Measurements from ENCODE around the gene RCBTB2. TPM values are rescaled to one million over a fixed set of nuclear protein-coding genes. Genes with fewer than 3 reads are reported as not detected.

RCBTB2 gene
- total and polyA plus RNA-seq, 2 donors (not counting 3 experiments of a cell fraction or from before 2014, with no cell fraction given): 10.7 to 12.6 TPM

GRCh38 chr13:48488995-48489394 is 43.9 kb downstream of the RCBTB2 start:
- intact Hi-C loops (cut with micrococcal nuclease): no loop called here
- CTCF ChIA-PET: no interaction called here
- H3K79me2 ChIP-seq (ENCODE audit: control insufficient read depth, insufficient read depth, low read length): no peaks in the 10 kb centered on the region
- no peaks in the 10 kb centered on the region for H3K9me1 ChIP-seq (replicated peaks; ENCODE audit: control insufficient read depth, extremely low read depth, insufficient read depth, low read length)
- no peak overlapping the region for H3K9ac ChIP-seq (replicated peaks; ENCODE audit: extremely low read depth, insufficient read depth, low read length)
- TSS peak; percentile 12 for BruUV-seq (replicated peaks)
- H3K4me3 ChIP-seq (replicated peaks in 1 of 3; ENCODE audit: insufficient read depth in 1 of 3, low read depth in 1 of 3, low read length in 3 of 3): no peak overlapping the region
- no peaks in the 10 kb centered on the region for H3K36me3 ChIP-seq (ENCODE audit: control insufficient read depth in 2 of 2, extremely low read depth in 1 of 2, insufficient read depth in 2 of 2, low read length in 2 of 2)
- H3K27me3 ChIP-seq (ENCODE audit: control insufficient read depth in 2 of 2, insufficient read depth in 2 of 2, low read length in 2 of 2): no peaks in the 10 kb centered on the region
- FAIRE-seq (no peak), DNase-seq (ENCODE audit: low read depth, low spot score) (no peak)
- TF ChIP-seq GATA2 (IDR thresholded peaks at IDR 0.05; ENCODE audit: insufficient read depth, insufficient read length, low read depth, low read length): no peak
- TF ChIP-seq JUN (IDR thresholded peaks at IDR 0.05; ENCODE audit: borderline replicate concordance, insufficient read depth, insufficient read length, low read depth): no peak
- no peak for TF ChIP-seq CTCF (IDR thresholded peaks at IDR 0.05; ENCODE audit: extremely low read depth in 1 of 2, insufficient read depth in 1 of 2, low read depth in 1 of 2, low read length in 2 of 2)
- no peak for TF ChIP-seq MAX (IDR thresholded peaks at IDR 0.05; ENCODE audit: insufficient read depth, insufficient read length)
- TF ChIP-seq POLR2A (IDR thresholded peaks at IDR 0.05; ENCODE audit: low read depth, low read length): no peak
- no peak for TF ChIP-seq POLR2AphosphoS5 (IDR thresholded peaks at IDR 0.05; ENCODE audit: insufficient read depth, low read depth, low read length)
- no peak for TF ChIP-seq EZH2 (IDR thresholded peaks at IDR 0.05; ENCODE audit: borderline replicate concordance, low read depth, low read length, severe bottlenecking)
- TF ChIP-seq FOS (IDR thresholded peaks at IDR 0.05; ENCODE audit: borderline replicate concordance, insufficient read depth, low read length): no peak
- no peak for TF ChIP-seq MYC (IDR thresholded peaks at IDR 0.05; ENCODE audit: low read depth, low read length)
- H3K4me1 ChIP-seq (ENCODE audit: control insufficient read depth, extremely low read depth, insufficient read depth, low read length): peaks cover 27% of the 10 kb centered on the region
- no peak overlapping the region for H2AFZ ChIP-seq (ENCODE audit: low read depth, low read length)
- dilution Hi-C loops (cut with MboI; ENCODE audit: extremely low pct_ligation_motif_present, low sequenced_read_pairs): no loop called here
- POLR2A ChIA-PET: no interaction called here
- H3K27ac ChIP-seq (ENCODE audit: insufficient read depth, low read depth, low read length): no peak overlapping the region
- no peaks in the 10 kb centered on the region for H4K20me1 ChIP-seq (replicated peaks; ENCODE audit: control insufficient read depth, extremely low read depth, insufficient read depth, low read length)
- H3K4me2 ChIP-seq (ENCODE audit: insufficient read depth, low read length): no peak overlapping the region
- H3K9me3 ChIP-seq (replicated peaks; ENCODE audit: control insufficient read depth, insufficient read depth, low read length): no peaks in the 10 kb centered on the region

Measured in endothelial cell of umbilical vein (primary cell).